GM23248 (cell line): ENCODE data around the gene SLC10A7. TPM values are rescaled to one million over a fixed set of nuclear protein-coding genes. Genes with fewer than 3 reads are reported as not detected.

ENCODE experiments used
- DNase-seq: peaks from one replicate; pipeline ENCODE4 v3.0.0-alpha.2; 2015
- H2AFZ ChIP-seq: fragments of 200-600 bp; sonication (generic); 2 replicates; pipeline ENCODE4 v1.6.1; 2016; ENCODE audit warnings: antibody characterized with exemption
- H3F3A ChIP-seq: fragments of 200-600 bp; sonication (generic); 2 replicates; pipeline ENCODE4 v1.6.1; 2016; ENCODE audit warnings: mild to moderate bottlenecking, antibody characterized with exemption, mixed run types; ENCODE audit not compliant: insufficient read depth
- H3K27ac ChIP-seq: fragments of 200-600 bp; sonication (generic); 2 replicates; pipeline ENCODE4 v1.5.1; 2016; ENCODE audit warnings: mild to moderate bottlenecking
- H3K27me3 ChIP-seq: fragments of 200-600 bp; sonication (generic); replicated peaks from 2 replicates; pipeline ENCODE4 v1.6.1; 2016; ENCODE audit warnings: mild to moderate bottlenecking; ENCODE audit not compliant: insufficient read depth
- H3K36me3 ChIP-seq: fragments of 200-600 bp; sonication (generic); 2 replicates; pipeline ENCODE4 v1.6.1; 2016; ENCODE audit warnings: low read depth, mild to moderate bottlenecking
- H3K4me1 ChIP-seq: fragments of 200-600 bp; sonication (generic); 2 replicates; pipeline ENCODE4 v1.6.1; 2016; ENCODE audit warnings: mild to moderate bottlenecking; ENCODE audit not compliant: insufficient read depth
- H3K4me2 ChIP-seq: fragments of 200-600 bp; sonication (generic); one replicate; pipeline ENCODE4 v1.6.1; 2016; ENCODE audit warnings: mild to moderate bottlenecking; ENCODE audit not compliant: unreplicated experiment
- H3K4me3 ChIP-seq: fragments of 200-600 bp; sonication (generic); 2 replicates; pipeline ENCODE4 v1.5.1; 2016; ENCODE audit warnings: mild to moderate bottlenecking
- H3K79me2 ChIP-seq: fragments of 200-600 bp; sonication (generic); 2 replicates; pipeline ENCODE4 v1.6.1; 2016; ENCODE audit warnings: mild to moderate bottlenecking; ENCODE audit not compliant: insufficient read depth
- H3K9ac ChIP-seq: fragments of 200-600 bp; sonication (generic); 2 replicates; pipeline ENCODE4 v1.6.1; 2016; ENCODE audit warnings: mild to moderate bottlenecking
- H3K9me2 ChIP-seq: fragments of 200-600 bp; sonication (generic); 2 replicates; pipeline ENCODE4 v1.6.1; 2016; ENCODE audit warnings: mixed run types, mild to moderate bottlenecking, moderate library complexity; ENCODE audit not compliant: insufficient read depth
- H3K9me3 ChIP-seq: fragments of 200-600 bp; sonication (generic); one replicate; pipeline ENCODE4 v1.6.1; 2017; ENCODE audit warnings: low read depth
- H4K20me1 ChIP-seq: fragments of 200-600 bp; sonication (generic); 2 replicates; pipeline ENCODE4 v1.6.0; 2016; ENCODE audit not compliant: insufficient read depth
- EZH2 ChIP-seq: fragments of 200-600 bp; sonication (generic); IDR thresholded peaks from 2 replicates; pipeline ENCODE4 v1.6.1; 2018; ENCODE audit warnings: antibody characterized with exemption, mild to moderate bottlenecking; ENCODE audit not compliant: insufficient read depth, poor library complexity, severe bottlenecking
- EZH2phosphoT487 ChIP-seq: fragments of 200-600 bp; sonication (generic); IDR thresholded peaks from 2 replicates; pipeline ENCODE4 v1.6.1; 2018; ENCODE audit warnings: antibody characterized with exemption, moderate library complexity, mild to moderate bottlenecking, low read depth; ENCODE audit not compliant: insufficient read depth
- WGBS, 2 experiments: methylation state at CpG; one replicate each; pipeline ENCODE4 v1.1.6; 2015 to 2017; ENCODE audit warnings: low lambda C conversion rate in 2 of 2, low coverage in 1 of 2; ENCODE audit errors: missing lambda C conversion rate in 2 of 2; 5-methylcytosine and 5-hydroxymethylcytosine counted together
- in situ Hi-C: fragments of 300-500 bp; cut with MboI; formaldehyde crosslinking; loops from 2 replicates; pipeline ENCODE4 v1.15.0; 2020
- polyA plus RNA-seq: library from polyadenylated mRNA; unstranded; fragments of >200 nt; fragmentation: Nextera tagmentation; extraction: Ambion mirVana; gene quantifications from 2 replicates; pipeline ENCODE4 v1.2.1, GENCODE V29; 2016
- total RNA-seq: library from RNA; depleted of rRNA; stranded (reverse); fragments of >200 nt; shearing (Covaris generic); gene quantifications from 2 replicates; pipeline ENCODE4 v1.2.3, GENCODE V29; 2014

SLC10A7 gene
- total and polyA plus RNA-seq, 2 experiments from 2014 or later = 4.5 to 8.1 TPM

- no peaks in the 10 kb centered on the region for H3F3A ChIP-seq
- TF ChIP-seq EZH2 (no peak), EZH2phosphoT487 (no peak)
- no peaks in the 10 kb centered on the region for H3K36me3 ChIP-seq
- H3K9ac ChIP-seq = no peak overlapping the region
- in situ Hi-C loops = no loop called here
- H3K27me3 ChIP-seq = no peaks in the 10 kb centered on the region
- no peaks in the 10 kb centered on the region for H3K4me1 ChIP-seq
- H3K4me3 ChIP-seq = no peak overlapping the region
- H3K9me2 ChIP-seq = no peaks in the 10 kb centered on the region
- WGBS, 2 experiments = 92 to 96% methylated on average over 2 of the region's 2 CpGs
- H3K4me2 ChIP-seq = no peak overlapping the region
- no peak overlapping the region for H3K27ac ChIP-seq
- DNase-seq = no peak
- H4K20me1 ChIP-seq = no peaks in the 10 kb centered on the region
- H2AFZ ChIP-seq = no peak overlapping the region
- H3K9me3 ChIP-seq = no peaks in the 10 kb centered on the region
- peaks cover 6% of the 10 kb centered on the region; the same call in 1 of the 2 replicates for H3K79me2 ChIP-seq
These were observed 65.1 kb downstream of the SLC10A7 start for GRCh38 chr4:146456681-146457080.

GRCh38 chr4:146453181-146453807 lies 68.4 kb downstream of the SLC10A7 start:
- no peak overlapping the region for H3K4me2 ChIP-seq
- H3K27me3 ChIP-seq = no peaks in the 10 kb centered on the region
- H3K36me3 ChIP-seq = no peaks in the 10 kb centered on the region
- in situ Hi-C loops = no loop called here
- H3K79me2 ChIP-seq = peaks cover 25% of the 10 kb centered on the region; the same call in 1 of the 2 replicates
- 83 to 85% methylated on average over 5 of the region's 5 CpGs for WGBS, 2 experiments
- H3K4me3 ChIP-seq = no peak overlapping the region
- no peak for DNase-seq
- no peaks in the 10 kb centered on the region for H3F3A ChIP-seq
- no peak overlapping the region for H2AFZ ChIP-seq
- no peaks in the 10 kb centered on the region for H3K9me2 ChIP-seq
- H3K9me3 ChIP-seq = no peaks in the 10 kb centered on the region
- TF ChIP-seq EZH2phosphoT487 = no peak
- TF ChIP-seq EZH2 = no peak
- no peak overlapping the region for H3K9ac ChIP-seq
- H3K4me1 ChIP-seq = no peaks in the 10 kb centered on the region
- H4K20me1 ChIP-seq = no peaks in the 10 kb centered on the region
- no peak overlapping the region for H3K27ac ChIP-seq

GRCh38 chr4:146450524-146450923 lies 71.2 kb downstream of the SLC10A7 start:
- Histone ChIP-seq H3K27ac (no peak overlapping the region), H3K9me2 (no peaks in the 10 kb centered on the region), H4K20me1 (no peaks in the 10 kb centered on the region), H3K36me3 (no peaks in the 10 kb centered on the region), H3K4me2 (peak overlapping the region; percentile 56), H3K9ac (peak overlapping the region; percentile 34; the same call in 1 of the 2 replicates), H3K9me3 (no peaks in the 10 kb centered on the region), H2AFZ (0 out of 2 replicates have a peak overlapping the region, but pooled peaks have one; percentile 6), H3K79me2 (0 out of 2 replicates have a peak, but pooled peaks cover 26% of the 10 kb centered on the region), H3K4me1 (no peaks in the 10 kb centered on the region), H3F3A (no peaks in the 10 kb centered on the region), H3K4me3 (peak overlapping the region; percentile 48), H3K27me3 (no peaks in the 10 kb centered on the region)
- TF ChIP-seq EZH2 (no peak), EZH2phosphoT487 (no peak)
- peak; percentile 10 for DNase-seq
- in situ Hi-C loops = no loop called here

- H3K79me2 ChIP-seq = 0 out of 2 replicates have a peak, but pooled peaks cover 19% of the 10 kb centered on the region
- no peaks in the 10 kb centered on the region for H3K9me2 ChIP-seq
- H4K20me1 ChIP-seq = no peaks in the 10 kb centered on the region
- no peak overlapping the region for H3K9ac ChIP-seq
- DNase-seq = no peak
- in situ Hi-C loops = no loop called here
- H3K4me2 ChIP-seq = no peak overlapping the region
- no peak overlapping the region for H3K4me3 ChIP-seq
- H3K4me1 ChIP-seq = peaks cover 18% of the 10 kb centered on the region
- no peaks in the 10 kb centered on the region for H3F3A ChIP-seq
- no peaks in the 10 kb centered on the region for H3K36me3 ChIP-seq
- no peak for TF ChIP-seq EZH2phosphoT487
- no peak for TF ChIP-seq EZH2
- no peaks in the 10 kb centered on the region for H3K9me3 ChIP-seq
- WGBS, 2 experiments = 98 to 99% methylated on average over 4 of the region's 4 CpGs
- H2AFZ ChIP-seq = no peak overlapping the region
- no peaks in the 10 kb centered on the region for H3K27me3 ChIP-seq
- no peak overlapping the region for H3K27ac ChIP-seq
These were observed 75.2 kb downstream of the SLC10A7 start for GRCh38 chr4:146446555-146446954.
